Measurements from ENCODE around the gene KIFBP.
"Not testable (repeated sequence)": the region's sequence is repeated elsewhere in the genome, so short reads cannot be mapped to it uniquely, and the experiment has no call there.

Gene KIFBP

GRCh38 chr10:69004821-69005220 lies 16.2 kb downstream of the KIFBP start:
- DNase-seq = no peak

- no peak for DNase-seq
These were observed 17.3 kb downstream of the KIFBP start for GRCh38 chr10:69005704-69006485.

GRCh38 chr10:69007260-69007659 lies 18.7 kb downstream of the KIFBP start:
- no peak for DNase-seq

GRCh38 chr10:69009360-69009759 lies 20.8 kb downstream of the KIFBP start:
- no peak for DNase-seq

- no peak for DNase-seq
These were observed 21.6 kb downstream of the KIFBP start for GRCh38 chr10:69010151-69010640.

- not testable (repeated sequence) for DNase-seq
These were observed 24.2 kb downstream of the KIFBP start for GRCh38 chr10:69012778-69013177.

- no peak for DNase-seq
These were observed 25.6 kb downstream of the KIFBP start for GRCh38 chr10:69014171-69014570.

- DNase-seq = no peak
These were observed 30.0 kb downstream of the KIFBP start for GRCh38 chr10:69018613-69019012.

- no peak for DNase-seq
These were observed 34.0 kb downstream of the KIFBP start for GRCh38 chr10:69022611-69023010.

GRCh38 chr10:69025370-69025896 lies 36.8 kb downstream of the KIFBP start:
- no peak for DNase-seq

- no peak for DNase-seq
These were observed 44.7 kb downstream of the KIFBP start for GRCh38 chr10:69033256-69033655.

GRCh38 chr10:69037489-69037888 lies 48.9 kb downstream of the KIFBP start:
- DNase-seq = no peak

- not testable (repeated sequence) for DNase-seq
These were observed 52.3 kb downstream of the KIFBP start for GRCh38 chr10:69040904-69041303.

- DNase-seq = no peak
These were observed 53.8 kb downstream of the KIFBP start for GRCh38 chr10:69042417-69042816.

- DNase-seq = no peak
These were observed 54.2 kb downstream of the KIFBP start for GRCh38 chr10:69042838-69043237.

- DNase-seq = peak; percentile 25
These were observed 55.4 kb downstream of the KIFBP start for GRCh38 chr10:69043931-69044531.

GRCh38 chr10:69044546-69044945 lies 55.9 kb downstream of the KIFBP start:
- no peak for DNase-seq

- DNase-seq = peak; percentile 18
These were observed 57.1 kb downstream of the KIFBP start for GRCh38 chr10:69045441-69046300.

GRCh38 chr10:69047111-69047832 lies 58.7 kb downstream of the KIFBP start:
- no peak for DNase-seq

GRCh38 chr10:69048103-69048502 lies 59.5 kb downstream of the KIFBP start:
- no peak for DNase-seq

- DNase-seq = no peak
These were observed 61.0 kb downstream of the KIFBP start for GRCh38 chr10:69049566-69049961.

GRCh38 chr10:69051303-69051702 lies 62.7 kb downstream of the KIFBP start:
- DNase-seq = no peak

Data from effector CD4-positive, alpha-beta T cell (primary cell).